Urothelium cell line (cell line): ENCODE results near the gene LRP3.

Source experiments
- DNase-seq: peaks from one replicate; pipeline ENCODE4 v3.0.0; 2011; ENCODE audit warnings: low spot score, mixed read lengths
- FAIRE-seq: peaks from 2 replicates; lab custom pipeline; 2011; peaks lifted over from hg19 to GRCh38; lab: Jason Lieb, UNC

LRP3 gene

GRCh38 chr19:33251076-33251475, 56.9 kb downstream of the LRP3 start:
- DNase-seq (no peak), FAIRE-seq (no peak)

- DNase-seq (no peak), FAIRE-seq (no peak)
Observed at GRCh38 chr19:33251526-33252090, 57.5 kb downstream of the LRP3 start.

GRCh38 chr19:33252418-33252962, 58.4 kb downstream of the LRP3 start:
- DNase-seq (no peak), FAIRE-seq (no peak)

GRCh38 chr19:33252971-33253370, 58.8 kb downstream of the LRP3 start:
- no peak for DNase-seq
- no peak for FAIRE-seq

- no peak for FAIRE-seq
Observed at GRCh38 chr19:33254245-33254824, 60.2 kb downstream of the LRP3 start.

GRCh38 chr19:33255781-33256180, 61.7 kb downstream of the LRP3 start:
- DNase-seq: no peak

More at GRCh38 chr19:33254245-33254824, 60.2 kb downstream of the LRP3 start:
- no peak for DNase-seq

GRCh38 chr19:33256261-33256660, 62.1 kb downstream of the LRP3 start:
- FAIRE-seq (no peak), DNase-seq (no peak)

More at GRCh38 chr19:33255781-33256180, 61.7 kb downstream of the LRP3 start:
- no peak for FAIRE-seq

GRCh38 chr19:33257828-33258227, 63.7 kb downstream of the LRP3 start:
- FAIRE-seq (no peak), DNase-seq (no peak)
